Transverse colon (tissue), 4 donors: ENCODE results near the gene MILR1. TPM values are rescaled to one million over a fixed set of nuclear protein-coding genes. Genes with fewer than 3 reads are reported as not detected.

Experiments
- DNase-seq: peaks from one replicate; pipeline ENCODE4 v3.0.0-alpha.2; 2019
- H3K27ac ChIP-seq, 4 donors: fragments of 200-600 bp; sonication (generic); 2 replicates each; pipeline ENCODE4 v1.5.1; 2016 to 2018; ENCODE audit warnings: inconsistent platforms in 4 of 4
- H3K27me3 ChIP-seq: fragments of 200-600 bp; sonication (generic); 2 replicates; pipeline ENCODE4 v1.5.1; 2017; ENCODE audit warnings: inconsistent platforms
- H3K36me3 ChIP-seq, 4 donors: fragments of 200-600 bp; sonication (generic); 2 replicates each; pipeline ENCODE4 v1.5.1; 2017 to 2019; ENCODE audit warnings: inconsistent platforms in 4 of 4
- H3K4me1 ChIP-seq, 4 donors: fragments of 200-600 bp; sonication (generic); 2 replicates each; pipeline ENCODE4 v1.5.1; 2017 to 2020; ENCODE audit warnings: inconsistent platforms in 4 of 4
- H3K4me3 ChIP-seq, 4 donors: fragments of 200-600 bp; sonication (generic); 1 replicate in 1 of 4; 2 replicates in 3 of 4; pipeline versions ENCODE4 v1.5.1 to v1.6.1; 2017 to 2019; ENCODE audit warnings: inconsistent platforms in 4 of 4
- H3K9me3 ChIP-seq, 2 donors: fragments of 200-600 bp; sonication (generic); 2 replicates each; pipeline ENCODE4 v1.5.1; 2017 to 2019; ENCODE audit warnings: inconsistent platforms in 2 of 2
- CTCF ChIP-seq, 5 experiments: fragments of 200-600 bp in 3 of 5; fragments of 450-650 bp in 2 of 5; sonication (generic) in 3 of 5; IDR thresholded peaks; 1 replicate in 2 of 5; 2 replicates in 3 of 5; pipeline ENCODE4 v1.5.1; 2016 to 2017; ENCODE audit warnings: antibody characterized with exemption in 5 of 5, inconsistent platforms in 3 of 5, mild to moderate bottlenecking in 2 of 5, moderate library complexity in 1 of 5
- EP300 ChIP-seq: sonication (generic); formaldehyde crosslinking; IDR thresholded peaks from one replicate; pipeline ENCODE4 v1.6.1; 2017; ENCODE audit warnings: antibody characterized with exemption, low read depth
- POLR2A ChIP-seq: fragments of 450-650 bp; IDR thresholded peaks from one replicate; pipeline ENCODE4 v1.6.1; 2016; ENCODE audit warnings: antibody characterized with exemption, mild to moderate bottlenecking, moderate library complexity
- POLR2AphosphoS5 ChIP-seq, 3 donors: sonication (generic); formaldehyde crosslinking; IDR thresholded peaks; one replicate each; pipeline ENCODE4 v1.6.1; 2016; ENCODE audit warnings: antibody characterized with exemption in 3 of 3
- WGBS, 2 donors: methylation state at CpG; one replicate each; pipeline ENCODE4 v1.1.5; 2018; ENCODE audit warnings: low coverage in 1 of 2; 5-methylcytosine and 5-hydroxymethylcytosine counted together
- in situ Hi-C, 4 donors: fragments of 200-750 bp; cut with MboI; loops; one replicate each; pipeline versions ENCODE4 v1.15.0 to v1.15.1; 2017; ENCODE audit warnings: low sequenced_read_pairs in 3 of 4, low pct_ligation_motif_present in 1 of 4, low pct_unique_long_range_greater_than_20kb in 1 of 4
- intact Hi-C: fragments of 100-400 bp; cut with DNase I; formaldehyde crosslinking; loops from one replicate; pipeline ENCODE4 v1.15.1; 2023; ENCODE audit warnings: low total_unique reads
- total RNA-seq, 4 donors: library from RNA; depleted of rRNA; stranded (reverse); fragments of >200 nt; gene quantifications; one replicate each; pipeline ENCODE4 v1.1.0, GENCODE V29; 2016

MILR1 gene
- total RNA-seq, 4 donors from 2014 or later: 1.4 to 2.3 TPM; not detected in 2

DNA sequence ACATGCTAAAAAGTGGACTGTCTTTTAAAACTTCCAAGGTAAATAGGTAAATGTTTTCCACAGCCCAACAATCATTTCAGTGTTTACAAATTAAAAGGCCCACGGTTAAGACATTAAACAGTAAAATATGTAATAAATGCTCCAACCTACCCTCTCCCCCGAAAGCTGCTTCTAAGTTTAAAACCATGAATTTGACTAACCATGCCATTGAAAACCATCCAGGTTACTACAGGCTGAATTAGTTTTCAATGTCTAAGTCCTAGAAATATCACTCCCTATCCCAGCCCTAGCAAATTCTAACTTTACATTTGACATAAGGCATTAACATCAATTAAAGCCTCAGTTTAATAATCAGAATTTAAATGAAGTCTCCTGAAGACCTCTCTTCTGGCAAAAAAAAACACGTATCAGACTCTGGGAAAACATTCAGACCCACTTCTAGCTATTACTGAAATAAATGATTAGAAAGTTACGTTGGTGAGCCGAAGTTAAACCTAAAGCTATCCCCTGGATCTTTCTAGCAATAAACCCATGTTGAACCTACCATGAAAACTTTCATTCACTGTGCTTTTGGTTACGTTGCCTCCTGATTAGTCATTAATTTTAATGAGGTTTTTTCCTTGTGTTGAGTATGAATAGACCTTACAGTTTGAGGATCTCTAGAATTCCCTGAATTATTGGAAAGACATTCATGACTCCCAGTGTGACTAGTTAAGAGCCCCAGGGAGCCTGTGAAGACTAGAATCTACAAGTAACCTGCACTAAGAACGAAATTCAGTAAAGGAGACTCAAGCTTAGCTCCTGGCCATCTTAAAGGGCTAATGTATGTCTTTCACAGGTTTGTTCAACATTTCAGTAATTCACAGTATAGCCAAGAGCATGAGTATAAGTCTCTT is 49.6 kb downstream of the MILR1 start:
- Histone ChIP-seq H3K36me3 (peaks cover 0 to 51% (median 27%) of the 10 kb centered on the region in 4 donors), H3K4me3 (peak overlapping the region in 1 of 4 donors; percentile 0)
- intact Hi-C loops: no loop called here

DNA sequence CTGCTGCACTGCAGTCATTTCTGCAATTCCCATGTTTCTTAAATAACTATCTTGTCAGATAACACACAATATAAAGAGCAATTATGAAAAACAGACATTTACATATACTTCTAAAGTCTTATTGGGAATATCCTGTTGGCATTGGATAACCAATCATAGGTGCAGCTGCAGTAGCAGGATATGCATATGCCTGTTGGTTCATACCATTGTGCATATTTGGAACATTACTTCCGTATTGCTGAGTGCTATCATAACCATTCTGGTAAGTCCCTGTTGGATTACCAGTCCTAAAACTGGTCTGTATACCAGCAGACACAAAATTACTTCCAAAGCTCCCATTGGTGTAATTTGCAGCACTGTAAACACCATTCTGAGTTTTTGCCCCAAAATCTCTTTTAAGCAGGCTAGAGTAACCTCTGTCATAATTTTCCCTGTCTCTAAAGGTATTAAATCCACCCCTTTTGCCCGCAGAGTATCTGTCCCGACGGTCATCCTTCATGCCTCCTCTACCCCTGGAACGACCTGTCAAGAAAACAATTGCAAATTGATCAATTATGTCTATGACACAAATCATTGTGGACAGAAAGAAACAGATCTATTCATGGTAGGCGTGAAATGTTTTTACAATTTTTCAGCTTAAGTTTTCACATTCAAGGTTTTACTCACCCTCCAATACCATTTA is 51.0 kb downstream of the MILR1 start:
- peaks cover 28 to 90% (median 60%) of the 10 kb centered on the region in 4 donors for H3K4me1 ChIP-seq
- 83 to 87% methylated on average over 5 to 6 of the region's 6 CpGs for WGBS, 2 donors
- DNase-seq: no peak
- TF ChIP-seq CTCF (IDR thresholded peaks at IDR 0.05) (no peak), POLR2AphosphoS5 (IDR thresholded peaks at IDR 0.05) (peak in 1 of 3 donors; percentile 60), EP300 (no peak), POLR2A (peak; percentile 16)
- no peak overlapping the region for H3K4me3 ChIP-seq
- no peaks in the 10 kb centered on the region for H3K9me3 ChIP-seq
- peaks cover 0 to 60% (median 33%) of the 10 kb centered on the region in 4 donors for H3K36me3 ChIP-seq
- peak overlapping the region in 2 of 4 donors; percentile 0 to 7 for H3K27ac ChIP-seq
- intact Hi-C loops: no loop called here
- in situ Hi-C loops: loop anchor here in 1 of 4 donors (10.0 kb wide), 1 partner anchor 75 kb away; no protein-coding TSS in a partner anchor
- H3K27me3 ChIP-seq: no peaks in the 10 kb centered on the region

More for the DNA sequence above, 49.6 kb downstream of the MILR1 start:
- 51 to 59% methylated on average over 5 to 7 of the region's 7 CpGs for WGBS, 2 donors
- Histone ChIP-seq H3K27ac (peak overlapping the region; percentile 86 to 92 (median 91)), H3K27me3 (no peaks in the 10 kb centered on the region), H3K4me1 (peaks cover 22 to 89% (median 56%) of the 10 kb centered on the region in 4 donors), H3K9me3 (no peaks in the 10 kb centered on the region)
- TF ChIP-seq POLR2AphosphoS5 (IDR thresholded peaks at IDR 0.05): peak in 2 of 3 donors; percentile 4 to 29
- no peak for TF ChIP-seq EP300
- no peak for TF ChIP-seq CTCF (IDR thresholded peaks at IDR 0.05)
- TF ChIP-seq POLR2A: no peak
- DNase-seq: no peak
- in situ Hi-C loops: loop anchor here in 1 of 4 donors (10.0 kb wide), 1 partner anchor 74 kb away; no protein-coding TSS in a partner anchor

GRCh38 chr17:64500487-64500859 is 51.6 kb downstream of the MILR1 start:
- intact Hi-C loops (no loop called here), in situ Hi-C loops (no loop called here)
- no peaks in the 10 kb centered on the region for H3K27me3 ChIP-seq
- peaks cover 23 to 85% (median 56%) of the 10 kb centered on the region in 4 donors for H3K4me1 ChIP-seq
- H3K27ac ChIP-seq: peak overlapping the region in 1 of 4 donors; percentile 0
- H3K36me3 ChIP-seq: peaks cover 0 to 60% (median 33%) of the 10 kb centered on the region in 4 donors
- DNase-seq: no peak
- TF ChIP-seq CTCF (IDR thresholded peaks at IDR 0.05) (no peak), POLR2AphosphoS5 (IDR thresholded peaks at IDR 0.05) (no peak), POLR2A (no peak), EP300 (no peak)
- no peaks in the 10 kb centered on the region for H3K9me3 ChIP-seq
- 89 to 95% methylated on average over 7 to 8 of the region's 8 CpGs for WGBS, 2 donors
- no peak overlapping the region for H3K4me3 ChIP-seq
